GM18502 (cell line): ENCODE results near the gene VMP1.
"Not testable (repeated sequence)": the region's sequence is repeated elsewhere in the genome, so short reads cannot be mapped to it uniquely, and the experiment has no call there.

Source experiments
- ATAC-seq: cut with Tn5 transposase; IDR thresholded peaks from one replicate; pipeline ENCODE4 v1.9.1; 2021; ENCODE audit warnings: mild to moderate bottlenecking; ENCODE audit not compliant: unreplicated experiment, poor library complexity

Gene VMP1

DNA sequence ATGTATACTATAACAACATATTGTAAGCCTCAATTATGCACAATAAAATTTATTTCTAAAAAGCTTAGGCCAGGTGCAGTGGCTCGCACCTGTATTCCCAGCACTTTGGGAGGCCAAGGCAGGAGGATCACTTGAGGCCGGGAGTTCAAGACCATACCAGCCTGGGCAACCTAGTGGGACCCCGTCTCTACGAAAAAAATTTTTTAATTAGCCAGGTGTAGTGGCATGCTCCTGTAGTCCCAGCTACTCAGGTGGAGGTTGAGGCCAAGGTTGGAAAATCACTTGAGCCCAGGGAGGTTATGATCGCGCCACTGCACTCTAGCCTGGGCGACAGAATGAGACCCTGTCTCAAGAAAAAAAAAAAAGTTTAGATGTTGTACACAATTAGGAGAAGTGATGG lies 45.5 kb downstream of the VMP1 start:
- no peak for ATAC-seq

DNA sequence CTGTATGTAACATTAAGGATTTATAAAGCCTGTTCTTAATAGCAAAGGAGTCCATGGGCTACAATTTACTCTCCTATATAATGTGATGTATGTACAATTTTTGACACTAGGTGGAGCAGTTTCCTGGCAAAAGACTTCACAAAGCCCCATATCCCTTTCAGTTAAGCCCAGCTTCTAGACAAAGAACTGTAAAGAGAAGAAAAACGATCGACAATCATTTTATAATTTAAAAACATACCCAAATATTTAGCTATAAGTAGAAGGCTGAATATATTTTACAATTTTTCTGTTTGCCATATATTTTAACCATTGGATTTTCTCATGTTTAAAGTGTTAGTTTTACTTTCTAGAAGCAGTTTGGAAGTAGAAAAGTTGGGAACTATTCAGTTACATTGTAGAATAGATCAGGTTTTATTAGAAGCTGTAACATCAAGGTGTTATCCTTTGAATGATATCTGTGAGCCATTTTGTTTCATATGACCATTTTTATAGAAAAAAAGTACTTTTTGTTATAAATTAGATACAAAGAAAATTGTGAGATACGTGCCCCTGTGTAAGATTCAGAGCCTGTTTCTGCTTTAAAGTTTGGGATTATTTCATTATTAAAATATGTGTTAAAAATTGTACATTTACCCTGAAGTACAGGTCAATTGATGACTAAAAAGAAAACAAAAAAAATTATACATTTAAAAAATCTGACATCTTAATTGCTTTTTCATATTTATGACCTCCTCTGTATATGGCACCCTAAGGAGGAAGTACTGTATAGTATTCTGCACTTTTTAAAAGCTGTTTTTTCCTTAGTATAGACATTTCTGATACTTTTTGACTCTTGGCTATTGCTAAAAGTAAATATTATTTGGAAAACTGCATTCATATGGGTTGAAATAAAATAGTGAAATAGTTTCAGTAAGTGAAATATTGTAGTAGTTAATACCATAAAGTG lies 46.3 kb downstream of the VMP1 start:
- no peak for ATAC-seq

DNA sequence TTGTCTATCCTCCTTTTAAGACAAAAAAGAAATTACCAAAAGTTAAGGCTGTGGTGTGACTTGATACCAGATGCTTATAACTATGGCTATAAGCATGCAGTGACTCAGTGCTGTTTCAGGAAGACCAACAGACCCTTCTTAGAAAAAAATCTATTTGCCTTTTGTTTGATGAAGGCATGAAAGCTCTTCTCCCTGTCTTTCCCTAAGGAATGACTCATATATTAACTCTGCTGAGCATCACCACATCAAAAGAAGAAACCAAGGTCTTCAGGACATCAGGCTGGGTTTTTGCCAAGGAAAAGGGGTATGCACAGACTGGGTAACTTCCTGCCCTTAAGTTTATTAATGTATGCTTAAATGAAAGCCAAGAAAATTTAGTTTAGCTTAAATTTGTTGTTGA lies 47.1 kb downstream of the VMP1 start:
- no peak for ATAC-seq

DNA sequence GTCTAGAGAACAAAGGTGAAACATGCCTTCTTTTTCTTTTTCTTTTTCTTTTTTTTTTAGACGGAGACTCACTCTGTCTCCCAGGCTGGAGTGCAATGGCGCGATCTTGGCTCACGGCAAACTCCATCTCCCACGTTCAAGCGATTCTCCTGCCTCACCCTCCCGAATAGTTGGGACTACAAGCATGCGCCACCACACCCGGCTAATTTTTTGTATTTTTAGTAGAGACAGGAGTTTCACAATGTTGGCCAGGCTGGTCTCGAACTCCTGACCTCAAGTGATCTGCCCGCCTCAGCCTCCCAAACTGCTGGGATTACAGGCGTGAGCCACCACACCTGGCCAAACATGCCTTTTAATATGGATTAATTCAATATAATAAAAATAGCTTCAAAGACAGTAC lies 47.6 kb downstream of the VMP1 start:
- ATAC-seq, result not testable (repeated sequence)

DNA sequence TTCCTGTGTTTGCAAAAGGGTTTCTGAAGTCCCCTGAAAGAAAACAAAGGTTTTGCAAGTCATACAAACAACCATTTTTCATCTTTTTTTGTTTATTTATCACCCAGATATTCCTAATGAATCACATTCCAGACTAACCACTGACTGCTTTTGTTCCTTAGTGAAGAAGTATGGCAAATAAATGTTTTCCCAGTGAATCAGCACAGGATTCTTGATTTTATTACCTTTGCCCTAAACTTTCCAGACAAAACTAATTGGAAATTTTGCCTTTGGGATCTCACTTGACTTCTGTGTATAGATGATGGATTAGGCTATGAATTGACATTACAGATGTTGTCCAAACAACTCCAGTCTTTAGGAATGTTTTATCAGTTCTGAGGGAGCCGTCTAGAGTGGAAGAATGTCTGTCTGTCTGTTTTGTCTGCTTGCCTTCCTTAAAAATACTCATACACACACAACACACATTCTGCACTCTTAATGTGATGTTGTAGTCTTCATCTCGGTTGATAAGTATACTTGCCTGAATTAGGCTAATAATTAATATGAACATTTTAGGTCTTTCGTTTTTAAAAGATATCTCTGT lies 48.9 kb downstream of the VMP1 start:
- no peak for ATAC-seq

DNA sequence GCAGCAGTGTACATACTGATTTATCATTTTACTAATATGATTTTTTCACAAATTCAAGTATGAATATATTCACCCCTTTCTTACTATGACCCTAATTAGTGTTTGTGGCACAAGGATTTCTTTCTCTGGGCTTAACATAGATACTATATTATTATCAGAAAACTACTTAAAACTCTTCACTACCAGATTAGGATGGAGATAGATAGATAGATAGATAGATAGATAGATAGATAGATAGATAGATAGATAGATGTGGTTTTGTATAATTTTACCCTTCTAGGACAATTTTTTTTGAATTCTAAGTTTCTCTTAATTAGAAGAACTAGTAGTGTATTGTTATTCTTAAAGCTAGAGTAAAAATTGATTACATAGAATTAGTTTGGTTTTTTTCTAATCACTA lies 49.6 kb downstream of the VMP1 start:
- ATAC-seq, result no peak

DNA sequence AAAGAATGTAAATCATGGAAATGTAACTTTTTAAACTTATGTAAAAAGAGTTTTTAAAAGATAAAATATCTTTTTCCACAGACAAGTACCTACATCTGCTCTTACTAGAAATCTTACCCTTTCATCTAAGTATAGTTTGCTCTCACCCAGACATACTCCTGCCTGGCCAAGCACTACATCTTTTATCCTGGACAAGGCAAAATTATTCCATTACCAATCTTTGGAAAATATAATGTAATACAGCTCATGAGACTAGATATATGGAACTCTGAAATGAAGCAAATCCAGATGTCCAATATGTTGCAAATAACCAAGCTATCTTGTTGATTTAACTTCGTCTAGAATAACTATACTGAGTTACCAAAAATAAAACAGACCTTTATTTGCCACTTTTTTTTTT lies 50.0 kb downstream of the VMP1 start:
- ATAC-seq, result no peak

DNA sequence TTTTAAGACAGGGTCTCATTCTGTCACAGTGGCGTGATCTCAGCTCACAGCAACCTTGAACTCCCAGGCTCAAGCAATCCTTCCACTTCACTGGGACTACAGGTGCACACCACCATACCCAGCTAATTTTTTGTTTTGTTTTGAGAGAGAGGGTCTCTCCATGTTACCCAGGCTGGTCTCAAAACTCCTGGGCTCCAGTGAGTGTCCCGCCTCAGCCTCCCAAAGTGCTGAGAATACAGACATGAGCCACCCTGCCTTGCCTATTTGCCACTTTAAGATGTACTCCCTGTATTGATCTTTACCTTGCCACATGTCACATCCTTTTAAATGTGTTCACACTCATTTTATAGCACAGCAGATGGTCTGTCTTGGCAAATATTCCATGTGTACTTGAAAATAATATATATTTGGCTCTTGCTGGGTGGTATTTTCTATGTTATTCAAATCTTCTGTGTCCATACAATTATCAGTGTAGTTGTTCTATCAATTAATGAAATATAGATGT lies 50.5 kb downstream of the VMP1 start:
- ATAC-seq, result no peak

DNA sequence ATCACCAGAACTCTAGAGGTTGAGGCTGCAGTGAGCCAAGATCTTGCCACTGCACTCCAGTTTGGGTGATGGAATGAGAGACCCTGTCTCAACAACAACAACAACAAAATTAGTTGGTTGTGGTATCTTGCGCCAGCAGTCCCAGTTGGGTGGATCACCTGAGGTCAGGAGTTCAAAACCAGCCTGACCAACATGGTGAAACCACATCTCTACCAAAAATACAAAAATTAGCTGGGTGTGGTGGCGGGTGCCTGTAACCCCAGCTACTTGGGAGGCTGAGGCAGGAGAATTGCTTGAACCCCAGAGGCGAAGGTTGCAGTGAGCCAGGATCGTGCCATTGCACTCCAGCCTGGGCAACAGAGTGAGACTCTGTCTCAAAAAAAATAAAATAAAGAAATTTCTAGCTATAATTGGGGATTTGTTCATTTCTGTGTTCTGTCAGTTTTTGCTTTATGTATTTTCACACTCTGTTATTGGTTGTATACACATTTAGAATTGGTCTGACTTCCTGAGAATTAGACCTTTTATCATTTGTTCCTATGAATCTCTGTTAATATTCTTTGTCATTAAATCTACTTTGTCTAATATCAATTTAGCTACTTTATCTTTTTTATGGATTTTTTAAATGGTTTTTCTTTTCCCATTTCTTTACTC lies 51.7 kb downstream of the VMP1 start:
- ATAC-seq, result not testable (repeated sequence)

DNA sequence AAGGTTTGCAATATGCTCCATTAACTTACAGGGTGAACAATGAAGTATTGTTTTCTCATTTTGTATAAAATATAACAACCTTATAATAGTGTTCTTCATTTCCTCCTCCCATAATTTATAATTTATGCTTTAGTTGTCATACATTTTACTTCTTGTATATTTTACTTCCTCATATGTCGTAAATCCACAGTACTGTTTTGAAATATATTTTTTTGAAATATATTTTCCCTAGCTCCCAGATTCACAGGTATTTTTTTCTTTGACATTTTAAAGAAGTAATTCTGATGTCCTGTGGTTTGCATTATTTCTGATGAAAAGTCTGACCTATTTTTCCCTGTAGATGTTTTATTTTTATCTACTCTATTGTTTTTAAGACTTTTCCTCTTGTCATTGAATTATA lies 52.7 kb downstream of the VMP1 start:
- no peak for ATAC-seq

DNA sequence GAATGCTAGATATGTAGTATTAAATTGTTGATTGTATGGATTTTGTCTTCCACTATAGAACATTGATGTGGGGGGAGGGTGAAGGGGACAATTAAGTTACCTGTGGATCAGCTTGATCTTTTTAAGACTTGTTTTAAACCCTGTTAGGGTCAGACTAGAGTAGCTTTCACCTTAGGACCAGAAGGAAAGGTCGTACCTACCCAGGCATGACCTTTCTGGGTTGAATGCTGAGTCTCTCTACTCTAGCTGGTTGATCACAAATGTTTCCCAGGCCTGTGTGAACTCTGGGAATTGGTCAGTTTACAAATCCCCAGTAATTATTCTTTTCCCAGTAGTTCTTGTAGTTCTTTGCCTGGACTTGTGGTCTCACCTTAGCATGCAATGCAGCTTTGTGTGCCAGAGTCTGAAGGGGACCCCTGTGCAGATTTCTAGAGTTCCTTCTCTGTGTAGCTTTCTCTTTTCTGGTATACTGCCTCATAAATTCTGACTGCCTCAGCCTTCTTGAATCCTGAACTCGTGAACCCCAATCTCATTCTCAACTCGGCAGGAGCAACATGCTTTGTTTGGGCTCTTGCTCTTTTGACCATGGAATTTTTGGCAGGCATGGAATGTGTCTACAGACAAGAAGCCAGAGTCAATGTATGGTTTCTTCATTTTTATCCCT lies 54.1 kb downstream of the VMP1 start:
- ATAC-seq, result no peak

DNA sequence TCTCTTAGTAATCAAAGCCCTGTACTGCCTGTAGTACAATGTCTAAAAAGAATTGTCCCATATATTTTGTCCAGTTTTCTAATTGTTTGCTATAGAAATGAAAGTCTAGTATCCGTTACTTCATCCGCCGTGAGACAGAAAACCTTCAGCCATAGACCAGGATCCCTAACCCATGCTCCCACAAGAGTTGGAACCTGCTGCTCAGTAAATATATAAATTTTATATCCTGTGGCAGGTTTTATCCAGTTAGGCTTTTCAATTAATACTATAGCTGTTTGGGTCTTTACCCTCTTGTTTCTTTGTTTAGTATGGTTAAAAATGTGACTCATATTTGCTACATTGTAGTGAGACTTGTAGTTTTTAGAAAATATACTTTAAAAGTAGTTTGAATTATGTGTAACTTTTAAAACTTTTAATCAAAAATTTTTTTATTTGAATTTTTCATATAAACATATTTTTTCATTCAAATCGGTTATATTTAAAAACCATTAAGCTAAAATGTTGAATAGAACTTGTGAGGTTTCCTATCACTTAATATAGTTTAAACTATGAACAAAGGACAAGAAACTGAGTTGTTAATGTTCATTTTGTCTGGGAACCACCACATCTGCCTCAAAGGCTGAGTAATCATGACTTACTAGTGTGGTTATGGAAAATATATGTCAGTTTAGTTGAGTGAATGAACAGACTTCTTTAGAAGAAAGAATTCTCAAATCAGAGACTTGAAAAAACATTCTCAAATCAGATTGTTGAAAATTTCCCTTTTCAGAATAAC lies 54.8 kb downstream of the VMP1 start:
- ATAC-seq, result no peak

DNA sequence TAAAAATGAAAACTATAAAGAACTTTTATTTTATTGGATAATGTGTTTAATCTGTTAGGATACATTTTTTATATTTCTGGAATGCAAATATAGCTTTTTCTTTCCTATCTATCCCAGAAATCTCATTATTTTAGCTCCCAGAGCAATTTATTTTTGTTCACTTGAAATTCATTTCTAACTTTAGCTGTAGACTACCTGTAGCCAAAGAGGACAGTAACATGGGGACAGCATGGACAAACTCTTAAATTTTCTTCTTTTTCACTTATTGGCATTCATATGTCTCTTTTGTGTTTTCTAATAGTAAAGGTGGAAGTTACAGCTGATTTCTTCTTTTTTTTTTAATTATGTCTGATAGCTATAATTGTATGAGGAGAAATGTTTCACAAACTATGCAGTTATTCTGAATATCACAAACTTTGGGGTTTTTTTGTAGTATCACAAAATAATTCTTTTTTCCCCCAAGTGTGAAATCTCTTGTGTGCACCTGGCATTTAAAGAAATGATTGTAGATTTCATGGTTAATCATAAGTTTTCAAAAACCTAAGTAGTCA lies 55.4 kb downstream of the VMP1 start:
- ATAC-seq, result no peak

DNA sequence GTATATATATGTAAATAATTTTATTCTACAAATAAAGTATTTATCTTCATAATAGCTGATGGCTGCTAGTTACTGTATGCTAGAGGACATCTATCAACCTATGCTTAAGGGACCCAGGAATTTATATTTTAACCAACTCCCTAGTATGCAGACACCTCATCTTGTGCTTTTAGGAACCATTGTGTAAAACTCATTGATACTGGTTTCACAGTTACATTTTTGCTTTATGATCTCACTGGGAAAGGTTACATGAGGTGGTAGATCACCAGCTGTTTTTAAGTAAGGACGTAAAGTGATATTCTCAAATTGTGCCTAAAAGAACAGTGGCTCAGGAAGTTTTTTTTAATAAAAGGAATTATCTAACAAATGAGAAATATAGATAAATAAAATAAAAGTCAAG lies 56.4 kb downstream of the VMP1 start:
- ATAC-seq, result no peak

DNA sequence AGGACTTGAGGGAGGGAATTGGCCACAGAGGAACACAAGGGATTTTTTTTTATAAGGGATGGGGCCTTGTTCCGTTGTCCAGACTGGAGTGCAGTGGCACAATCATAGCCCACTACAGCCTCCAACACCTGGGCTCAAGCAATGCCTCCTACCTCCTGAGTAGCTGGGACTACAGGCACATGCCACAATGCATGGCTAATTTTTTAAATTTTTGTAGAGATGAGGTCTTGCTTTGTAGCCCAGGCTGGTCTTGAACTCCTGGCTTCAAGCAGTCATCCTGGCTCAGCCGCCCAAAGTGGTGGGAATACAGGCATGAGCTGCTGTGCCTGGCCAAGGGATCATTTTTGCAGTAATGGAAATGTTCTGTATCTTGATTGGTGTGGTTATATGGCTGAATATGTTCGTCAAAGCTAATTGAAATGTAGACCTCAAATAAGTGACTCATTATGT lies 56.9 kb downstream of the VMP1 start:
- ATAC-seq, result no peak

DNA sequence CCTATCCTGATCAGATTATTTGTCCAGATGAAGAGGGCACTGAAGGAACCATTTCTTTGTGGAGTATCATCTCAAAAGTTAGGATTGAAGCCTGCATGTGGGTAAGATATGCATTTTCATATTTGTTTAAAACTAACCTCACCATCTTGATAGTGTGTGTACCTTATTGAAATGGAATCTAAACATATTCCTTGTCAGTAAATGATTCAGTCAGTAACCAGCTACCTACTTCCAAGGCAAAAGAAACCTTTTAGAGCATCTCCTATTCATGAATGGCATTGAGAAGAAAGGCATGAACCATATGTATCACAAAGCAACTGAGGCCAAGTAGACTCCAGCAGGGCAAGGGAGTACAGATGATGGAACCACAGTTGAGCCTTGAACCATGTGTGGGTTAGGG lies 57.6 kb downstream of the VMP1 start:
- no peak for ATAC-seq

DNA sequence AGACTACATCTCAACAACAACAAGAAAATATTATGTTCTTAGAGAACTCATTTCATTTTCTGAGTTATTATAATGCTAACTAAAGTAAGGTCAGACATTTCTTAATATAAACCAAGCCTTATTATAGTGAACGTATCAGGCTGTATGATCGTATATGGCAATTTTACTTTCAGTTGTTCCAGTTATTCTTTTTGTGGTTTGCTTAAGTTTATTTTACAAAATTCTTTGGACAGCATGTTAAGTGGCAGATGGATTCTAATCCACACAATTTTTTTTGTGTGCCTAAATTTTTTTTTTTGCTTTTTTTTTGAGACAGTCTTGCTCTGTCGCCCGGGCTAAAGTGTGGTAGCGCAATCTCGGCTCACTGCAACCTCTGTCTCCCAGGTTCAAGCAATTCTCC lies 59.0 kb downstream of the VMP1 start:
- ATAC-seq, result no peak

DNA sequence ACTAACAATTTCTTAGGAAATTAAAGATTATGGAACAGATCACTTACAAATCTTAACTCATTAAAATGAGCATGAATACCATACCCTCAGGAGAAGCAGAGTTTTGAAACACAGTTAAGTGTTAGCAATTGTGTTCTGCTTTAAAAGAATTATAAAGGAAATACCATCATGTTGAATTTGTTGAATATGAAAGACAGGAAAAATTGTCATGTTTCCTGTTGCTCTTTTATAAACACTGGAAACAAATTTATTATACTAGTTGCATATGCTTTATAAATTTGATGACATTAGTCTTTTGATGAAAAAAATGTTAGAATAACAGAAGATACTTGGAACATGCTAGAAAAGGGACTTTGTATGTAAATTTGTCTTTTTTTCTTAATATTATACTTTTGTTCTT lies 59.7 kb downstream of the VMP1 start:
- no peak for ATAC-seq

DNA sequence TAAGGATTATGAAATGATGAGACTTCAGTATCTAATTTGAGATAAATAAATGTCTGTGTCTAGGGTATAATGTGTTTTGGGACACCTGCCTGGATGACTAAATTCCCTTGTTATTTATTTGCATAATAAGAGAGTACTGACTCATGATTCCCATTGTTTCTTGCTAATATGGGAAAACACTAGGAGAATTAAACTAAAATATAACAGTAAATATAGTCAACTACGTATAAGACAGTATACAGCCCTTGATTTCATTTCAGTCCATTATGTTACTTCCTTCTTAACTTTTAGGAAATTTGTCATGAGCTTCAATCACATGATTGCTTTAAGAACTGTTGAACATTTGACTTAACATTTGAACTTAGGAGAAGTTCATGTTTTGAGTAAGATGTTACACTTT lies 62.4 kb downstream of the VMP1 start:
- no peak for ATAC-seq

DNA sequence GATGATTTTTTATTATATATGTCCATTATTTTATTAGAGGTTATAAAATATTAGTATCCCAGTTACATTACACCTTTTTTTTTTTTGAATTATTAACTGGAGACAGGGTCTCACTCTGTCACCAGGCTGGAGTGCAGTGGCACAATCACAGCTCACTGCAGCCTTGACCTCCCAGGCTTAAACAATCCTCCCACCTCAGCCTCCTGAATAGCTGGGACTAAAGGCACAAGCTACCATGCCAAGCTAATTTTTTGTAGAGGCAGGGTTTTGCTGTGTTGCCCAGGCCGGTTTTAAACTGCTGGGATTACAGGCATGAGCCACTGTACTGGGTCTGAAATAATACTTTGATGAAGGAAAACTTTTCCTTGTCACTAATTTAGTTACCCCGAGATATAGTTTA lies 63.6 kb downstream of the VMP1 start:
- no peak for ATAC-seq
